HG02943 (cell line): Measurements from ENCODE around the gene WDR81.

Experiments
- ATAC-seq: cut with Tn5 transposase; IDR thresholded peaks from one replicate; pipeline ENCODE4 v1.9.1; 2021; ENCODE audit warnings: mild to moderate bottlenecking, low read depth, moderate library complexity; ENCODE audit not compliant: unreplicated experiment

Gene WDR81

DNA sequence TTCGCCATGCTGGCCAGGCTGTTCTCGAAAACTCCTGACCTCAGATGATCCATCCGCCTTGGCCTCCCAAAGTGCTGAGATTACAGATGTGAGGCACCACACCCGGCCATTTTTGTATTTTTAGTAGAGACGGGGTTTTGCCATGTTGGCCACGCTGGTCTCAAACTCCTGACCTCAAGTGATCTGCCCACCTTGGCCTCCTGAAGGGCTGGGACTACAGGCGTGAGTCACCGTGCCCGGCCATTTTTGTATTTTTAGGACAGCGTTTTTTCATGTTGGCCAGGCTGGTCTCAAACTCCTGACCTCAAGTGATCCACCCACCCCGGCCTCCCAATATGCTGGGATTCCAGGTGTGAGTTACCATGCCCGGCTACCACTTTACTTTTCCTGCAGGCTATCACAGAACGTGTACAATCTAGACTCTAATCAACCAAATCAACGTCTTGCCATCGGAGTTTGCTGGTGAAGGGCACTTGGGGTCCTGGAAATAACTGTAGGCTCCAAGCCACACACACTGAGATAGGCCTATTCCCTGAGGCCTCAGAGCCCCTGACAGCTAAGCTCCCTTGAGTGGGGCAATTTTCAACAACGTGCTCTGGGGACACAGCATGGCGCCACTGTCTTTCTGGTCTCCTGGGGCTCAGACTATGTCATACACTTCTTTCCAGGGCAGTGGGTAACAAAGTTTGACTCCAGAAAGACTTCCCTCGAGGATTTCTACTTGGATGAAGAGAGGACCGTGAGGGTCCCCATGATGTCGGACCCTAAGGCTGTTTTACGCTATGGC lies 50.1 kb downstream of the WDR81 start:
- ATAC-seq, result no peak

- no peak for ATAC-seq
Observed at GRCh38 chr17:1776328-1776727, 51.8 kb downstream of the WDR81 start.

GRCh38 chr17:1776857-1777256 lies 52.4 kb downstream of the WDR81 start:
- no peak for ATAC-seq

DNA sequence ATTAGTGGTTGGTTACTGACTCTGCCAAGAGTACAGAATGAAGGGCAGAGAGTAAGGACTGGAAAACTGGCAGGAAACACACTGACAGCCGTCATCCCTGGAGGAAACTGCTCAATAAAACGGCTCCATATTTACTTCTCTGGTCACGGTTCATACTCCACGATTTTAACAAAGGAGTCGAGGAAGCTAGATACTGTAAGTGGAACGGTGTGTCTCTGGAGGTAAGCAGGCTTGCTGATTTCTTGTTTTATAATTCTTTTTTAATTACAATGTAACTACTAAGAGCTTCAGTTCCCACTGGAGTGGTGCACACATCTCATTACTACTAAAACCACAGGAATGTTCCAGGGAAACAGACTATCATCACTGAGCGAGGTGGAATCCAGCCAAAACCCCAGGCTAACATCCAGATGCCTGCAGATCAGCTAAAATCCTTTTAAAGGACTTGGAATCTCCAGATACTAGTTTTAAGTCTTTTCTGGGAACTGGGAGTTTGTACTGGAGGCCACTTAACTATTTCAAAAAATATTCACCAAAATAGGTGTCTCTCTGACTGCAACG lies 55.1 kb downstream of the WDR81 start:
- no peak for ATAC-seq

DNA sequence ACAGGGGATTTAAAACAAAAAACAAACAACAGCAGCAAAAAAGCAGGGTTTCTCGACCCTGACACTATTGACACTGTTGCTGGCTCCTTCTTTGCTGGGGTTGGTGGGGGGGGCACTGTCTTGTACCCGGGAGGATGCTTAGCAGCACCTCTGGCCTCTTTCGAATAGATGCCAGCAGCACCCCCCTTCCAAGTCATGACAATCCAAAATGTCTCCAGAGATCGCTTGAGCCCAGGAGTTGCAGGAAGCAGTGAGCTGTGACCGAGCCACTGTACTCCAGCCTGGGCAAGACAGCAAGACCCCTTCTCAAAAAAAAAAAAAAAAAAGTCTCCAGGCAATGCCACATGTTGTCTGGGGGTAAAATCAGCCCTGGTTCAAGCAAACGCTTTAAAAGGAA lies 57.7 kb downstream of the WDR81 start:
- no peak for ATAC-seq

DNA sequence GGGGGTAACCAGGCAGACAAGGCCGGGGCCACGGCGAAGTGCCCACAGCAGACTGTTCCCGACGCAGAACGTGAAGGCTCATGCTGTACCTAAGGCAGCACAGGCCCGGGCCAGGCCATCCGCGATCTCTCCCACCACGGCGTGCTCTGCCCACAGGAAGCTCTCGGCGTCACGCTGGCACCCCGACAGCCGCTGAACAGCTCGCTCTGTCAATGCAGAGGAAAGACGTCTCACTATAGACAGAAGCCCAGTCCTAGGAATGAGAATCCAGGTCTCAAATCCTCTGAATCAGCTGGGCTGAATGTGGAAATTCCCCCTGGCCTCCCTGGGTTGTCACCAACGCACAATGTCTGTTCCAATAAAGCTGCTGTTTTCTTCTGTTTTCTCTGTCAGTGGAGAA lies 58.8 kb downstream of the WDR81 start:
- ATAC-seq, result no peak

DNA sequence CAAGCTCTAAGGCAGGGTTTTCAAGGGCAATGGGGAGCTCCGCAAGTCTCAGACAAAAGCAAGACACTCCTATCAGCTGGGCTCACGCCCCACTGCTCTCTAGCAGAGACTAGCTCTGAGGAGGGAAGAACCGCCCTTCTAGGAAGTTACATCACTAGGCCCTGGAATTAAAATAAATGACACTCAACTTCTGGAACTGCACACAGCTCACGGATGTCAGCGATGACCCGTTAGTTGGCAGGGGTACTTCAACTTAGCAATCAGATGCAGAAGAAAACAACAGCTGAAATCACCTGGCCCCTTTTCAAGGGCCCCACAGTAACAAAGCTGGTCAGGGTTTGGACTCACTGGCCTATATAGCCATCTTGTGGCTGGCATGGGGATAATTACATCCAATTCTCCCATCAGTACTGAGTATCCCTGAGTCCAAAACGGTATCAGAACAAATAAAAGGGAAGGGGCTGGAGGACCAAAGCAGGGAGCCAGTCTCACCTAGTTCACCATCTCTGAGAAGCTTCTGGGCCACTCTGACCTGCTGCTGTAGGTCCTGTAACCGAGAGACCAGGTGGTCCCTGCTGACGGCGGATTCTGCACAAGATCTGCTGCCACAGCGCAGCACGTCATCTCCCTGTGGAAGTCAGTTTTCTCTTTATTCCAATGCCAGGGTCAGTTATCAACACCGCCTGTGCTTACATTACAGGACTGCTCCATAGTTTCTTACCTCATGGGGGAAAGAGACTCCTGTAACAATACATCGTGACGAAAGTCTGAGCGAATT lies 59.5 kb downstream of the WDR81 start:
- no peak for ATAC-seq

GRCh38 chr17:1785930-1786329 lies 61.4 kb downstream of the WDR81 start:
- no peak for ATAC-seq

DNA sequence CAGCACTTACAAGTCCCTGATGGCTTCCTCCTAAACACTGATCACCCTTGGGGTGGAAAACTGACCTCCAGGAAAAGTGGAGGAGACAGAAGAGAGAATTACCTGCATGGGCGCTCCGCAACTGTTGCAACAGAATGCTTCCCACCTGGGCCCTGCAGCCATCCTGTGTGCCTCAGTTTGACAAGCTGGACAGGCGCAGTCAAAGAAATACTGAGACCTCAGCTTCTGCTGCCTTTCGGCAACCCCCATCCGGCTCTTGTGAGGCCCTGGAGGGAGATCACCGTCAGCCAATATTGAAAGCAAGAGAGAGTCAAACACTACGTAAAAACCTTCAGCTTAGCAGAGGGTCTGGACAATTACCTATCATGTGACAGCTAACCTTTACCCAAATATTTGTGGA lies 62.2 kb downstream of the WDR81 start:
- ATAC-seq, result no peak

DNA sequence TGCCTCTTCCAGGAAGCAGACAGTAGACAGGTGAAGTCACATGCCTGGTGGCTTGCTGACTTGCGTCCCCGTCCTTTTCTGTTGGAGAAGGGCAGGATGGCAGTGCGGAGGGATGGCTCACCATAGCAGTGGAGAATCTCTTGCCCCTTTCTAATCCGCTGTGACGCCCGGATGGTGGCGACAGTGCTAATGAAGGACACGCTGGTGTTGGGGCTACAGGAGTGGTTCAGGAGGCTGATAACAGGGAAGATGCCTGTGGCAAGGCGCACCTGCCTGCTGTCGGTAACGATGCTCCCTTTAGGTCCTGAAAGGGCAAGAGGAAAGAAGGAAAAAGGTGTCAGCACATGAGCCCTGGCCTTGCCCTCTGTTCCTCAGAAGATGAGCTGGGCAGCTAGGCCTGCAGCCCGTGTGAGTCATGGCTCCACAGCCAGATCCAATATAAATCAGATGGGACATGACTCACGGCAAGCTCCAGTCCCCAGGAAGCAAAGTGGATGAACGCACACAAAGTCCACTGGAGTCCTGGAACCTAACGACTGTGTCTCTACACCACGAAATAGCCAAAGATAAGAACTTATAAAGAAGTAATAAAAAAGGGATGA lies 62.9 kb downstream of the WDR81 start:
- ATAC-seq, result no peak
